Measurements from ENCODE around the gene STARD10.
"Not testable (repeated sequence)": the region's sequence is repeated elsewhere in the genome, so short reads cannot be mapped to it uniquely, and the experiment has no call there.

The STARD10 gene

GRCh38 chr11:72807021-72807693, 13.3 kb upstream of the STARD10 start:
- no peak overlapping the region for H3K9ac ChIP-seq (ENCODE audit: low read length in 2 of 2)
- no peaks in the 10 kb centered on the region for H3K9me3 ChIP-seq (ENCODE audit: control insufficient read depth in 2 of 2, low read length in 2 of 2)
- peaks cover 3% of the 10 kb centered on the region for H3K4me1 ChIP-seq (ENCODE audit: control insufficient read depth, insufficient read depth, low read length)
- H3K36me3 ChIP-seq (ENCODE audit: control insufficient read depth in 2 of 2, insufficient read depth in 2 of 2, low read length in 2 of 2): peaks cover 0 to 6% of the 10 kb centered on the region in 2 donors
- no peak overlapping the region for H3K27ac ChIP-seq (ENCODE audit: low read length)
- H3K4me3 ChIP-seq (ENCODE audit: low read length in 2 of 2): no peak overlapping the region
- H3K27me3 ChIP-seq (ENCODE audit: control insufficient read depth in 1 of 2, insufficient read depth in 2 of 2, low read length in 2 of 2): no peaks in the 10 kb centered on the region

GRCh38 chr11:72806378-72806777, 12.5 kb upstream of the STARD10 start:
- H3K9me3 ChIP-seq (ENCODE audit: control insufficient read depth in 2 of 2, low read length in 2 of 2); H3K27me3 ChIP-seq (ENCODE audit: control insufficient read depth in 1 of 2, insufficient read depth in 2 of 2, low read length in 2 of 2); H3K4me3 ChIP-seq (ENCODE audit: low read length in 2 of 2); H3K36me3 ChIP-seq (ENCODE audit: control insufficient read depth in 2 of 2, insufficient read depth in 2 of 2, low read length in 2 of 2); H3K9ac ChIP-seq (ENCODE audit: low read length in 2 of 2); H3K4me1 ChIP-seq (ENCODE audit: control insufficient read depth, insufficient read depth, low read length); H3K27ac ChIP-seq (ENCODE audit: low read length): not testable (repeated sequence)

GRCh38 chr11:72805216-72805615, 11.4 kb upstream of the STARD10 start:
- no peaks in the 10 kb centered on the region for H3K27me3 ChIP-seq (ENCODE audit: control insufficient read depth in 1 of 2, insufficient read depth in 2 of 2, low read length in 2 of 2)
- H3K27ac ChIP-seq (ENCODE audit: low read length): no peak overlapping the region
- H3K4me1 ChIP-seq (ENCODE audit: control insufficient read depth, insufficient read depth, low read length): no peaks in the 10 kb centered on the region
- H3K36me3 ChIP-seq (ENCODE audit: control insufficient read depth in 2 of 2, insufficient read depth in 2 of 2, low read length in 2 of 2): peaks cover 0 to 4% of the 10 kb centered on the region in 2 donors
- no peak overlapping the region for H3K9ac ChIP-seq (ENCODE audit: low read length in 2 of 2)
- no peaks in the 10 kb centered on the region for H3K9me3 ChIP-seq (ENCODE audit: control insufficient read depth in 2 of 2, low read length in 2 of 2)
- H3K4me3 ChIP-seq (ENCODE audit: low read length in 2 of 2): no peak overlapping the region

GRCh38 chr11:72802822-72803221, 9.0 kb upstream of the STARD10 start:
- Histone ChIP-seq H3K9me3 (ENCODE audit: control insufficient read depth in 2 of 2, low read length in 2 of 2) (no peaks in the 10 kb centered on the region), H3K4me3 (ENCODE audit: low read length in 2 of 2) (no peak overlapping the region), H3K9ac (ENCODE audit: low read length in 2 of 2) (no peak overlapping the region), H3K4me1 (ENCODE audit: control insufficient read depth, insufficient read depth, low read length) (no peaks in the 10 kb centered on the region), H3K36me3 (ENCODE audit: control insufficient read depth in 2 of 2, insufficient read depth in 2 of 2, low read length in 2 of 2) (no peaks in the 10 kb centered on the region), H3K27ac (ENCODE audit: low read length) (no peak overlapping the region), H3K27me3 (ENCODE audit: control insufficient read depth in 1 of 2, insufficient read depth in 2 of 2, low read length in 2 of 2) (no peaks in the 10 kb centered on the region)

GRCh38 chr11:72799441-72799840, 5.6 kb upstream of the STARD10 start:
- H3K9ac ChIP-seq (ENCODE audit: low read length in 2 of 2): no peak overlapping the region
- H3K36me3 ChIP-seq (ENCODE audit: control insufficient read depth in 2 of 2, insufficient read depth in 2 of 2, low read length in 2 of 2): no peaks in the 10 kb centered on the region
- no peaks in the 10 kb centered on the region for H3K27me3 ChIP-seq (ENCODE audit: control insufficient read depth in 1 of 2, insufficient read depth in 2 of 2, low read length in 2 of 2)
- no peak overlapping the region for H3K27ac ChIP-seq (ENCODE audit: low read length)
- no peaks in the 10 kb centered on the region for H3K9me3 ChIP-seq (ENCODE audit: control insufficient read depth in 2 of 2, low read length in 2 of 2)
- H3K4me1 ChIP-seq (ENCODE audit: control insufficient read depth, insufficient read depth, low read length): peaks cover 3% of the 10 kb centered on the region
- no peak overlapping the region for H3K4me3 ChIP-seq (ENCODE audit: low read length in 2 of 2)

GRCh38 chr11:72798361-72798760, 4.5 kb upstream of the STARD10 start:
- Histone ChIP-seq H3K9ac (ENCODE audit: low read length in 2 of 2) (no peak overlapping the region), H3K36me3 (ENCODE audit: control insufficient read depth in 2 of 2, insufficient read depth in 2 of 2, low read length in 2 of 2) (no peaks in the 10 kb centered on the region), H3K9me3 (ENCODE audit: control insufficient read depth in 2 of 2, low read length in 2 of 2) (no peaks in the 10 kb centered on the region), H3K4me3 (ENCODE audit: low read length in 2 of 2) (no peak overlapping the region), H3K27me3 (ENCODE audit: control insufficient read depth in 1 of 2, insufficient read depth in 2 of 2, low read length in 2 of 2) (no peaks in the 10 kb centered on the region), H3K27ac (ENCODE audit: low read length) (no peak overlapping the region), H3K4me1 (ENCODE audit: control insufficient read depth, insufficient read depth, low read length) (peaks cover 10% of the 10 kb centered on the region)

GRCh38 chr11:72793076-72793424, 797 bp downstream of the STARD10 start:
- peaks cover 19% of the 10 kb centered on the region for H3K4me1 ChIP-seq (ENCODE audit: control insufficient read depth, insufficient read depth, low read length)
- no peaks in the 10 kb centered on the region for H3K27me3 ChIP-seq (ENCODE audit: control insufficient read depth in 1 of 2, insufficient read depth in 2 of 2, low read length in 2 of 2)
- peak overlapping the region; percentile 90 for H3K27ac ChIP-seq (ENCODE audit: low read length)
- no peaks in the 10 kb centered on the region for H3K9me3 ChIP-seq (ENCODE audit: control insufficient read depth in 2 of 2, low read length in 2 of 2)
- H3K9ac ChIP-seq (ENCODE audit: low read length in 2 of 2): peak overlapping the region; percentile 36 to 69
- H3K4me3 ChIP-seq (ENCODE audit: low read length in 2 of 2): peak overlapping the region; percentile 86 to 90
- H3K36me3 ChIP-seq (ENCODE audit: control insufficient read depth in 2 of 2, insufficient read depth in 2 of 2, low read length in 2 of 2): no peaks in the 10 kb centered on the region

- H3K9me3 ChIP-seq (ENCODE audit: control insufficient read depth in 2 of 2, low read length in 2 of 2): no peaks in the 10 kb centered on the region
- H3K27ac ChIP-seq (ENCODE audit: low read length): peak overlapping the region; percentile 90
- no peak overlapping the region for H3K4me3 ChIP-seq (ENCODE audit: low read length in 2 of 2)
- no peaks in the 10 kb centered on the region for H3K36me3 ChIP-seq (ENCODE audit: control insufficient read depth in 2 of 2, insufficient read depth in 2 of 2, low read length in 2 of 2)
- H3K4me1 ChIP-seq (ENCODE audit: control insufficient read depth, insufficient read depth, low read length): peaks cover 19% of the 10 kb centered on the region
- H3K27me3 ChIP-seq (ENCODE audit: control insufficient read depth in 1 of 2, insufficient read depth in 2 of 2, low read length in 2 of 2): no peaks in the 10 kb centered on the region
- H3K9ac ChIP-seq (ENCODE audit: low read length in 2 of 2): peak overlapping the region; percentile 51 to 69
Measured at GRCh38 chr11:72792437-72793021, 1.3 kb downstream of the STARD10 start.

- not testable (repeated sequence) for H3K9ac ChIP-seq (ENCODE audit: low read length in 2 of 2); H3K27me3 ChIP-seq (ENCODE audit: control insufficient read depth in 1 of 2, insufficient read depth in 2 of 2, low read length in 2 of 2); H3K36me3 ChIP-seq (ENCODE audit: control insufficient read depth in 2 of 2, insufficient read depth in 2 of 2, low read length in 2 of 2); H3K4me3 ChIP-seq (ENCODE audit: low read length in 2 of 2); H3K9me3 ChIP-seq (ENCODE audit: control insufficient read depth in 2 of 2, low read length in 2 of 2); H3K27ac ChIP-seq (ENCODE audit: low read length)
- peaks cover 19% of the 10 kb centered on the region for H3K4me1 ChIP-seq (ENCODE audit: control insufficient read depth, insufficient read depth, low read length)
Measured at GRCh38 chr11:72791228-72791627, 2.6 kb downstream of the STARD10 start.

GRCh38 chr11:72789493-72790131, 4.2 kb downstream of the STARD10 start:
- Histone ChIP-seq H3K27ac (ENCODE audit: low read length) (no peak overlapping the region), H3K36me3 (ENCODE audit: control insufficient read depth in 2 of 2, insufficient read depth in 2 of 2, low read length in 2 of 2) (no peaks in the 10 kb centered on the region), H3K9me3 (ENCODE audit: control insufficient read depth in 2 of 2, low read length in 2 of 2) (no peaks in the 10 kb centered on the region), H3K9ac (ENCODE audit: low read length in 2 of 2) (no peak overlapping the region), H3K27me3 (ENCODE audit: control insufficient read depth in 1 of 2, insufficient read depth in 2 of 2, low read length in 2 of 2) (no peaks in the 10 kb centered on the region), H3K4me3 (ENCODE audit: low read length in 2 of 2) (no peak overlapping the region), H3K4me1 (ENCODE audit: control insufficient read depth, insufficient read depth, low read length) (peaks cover 18% of the 10 kb centered on the region)

GRCh38 chr11:72788241-72788640, 5.6 kb downstream of the STARD10 start:
- H3K9ac ChIP-seq (ENCODE audit: low read length in 2 of 2): no peak overlapping the region
- no peaks in the 10 kb centered on the region for H3K36me3 ChIP-seq (ENCODE audit: control insufficient read depth in 2 of 2, insufficient read depth in 2 of 2, low read length in 2 of 2)
- H3K27me3 ChIP-seq (ENCODE audit: control insufficient read depth in 1 of 2, insufficient read depth in 2 of 2, low read length in 2 of 2): no peaks in the 10 kb centered on the region
- H3K4me3 ChIP-seq (ENCODE audit: low read length in 2 of 2): no peak overlapping the region
- peaks cover 8% of the 10 kb centered on the region for H3K4me1 ChIP-seq (ENCODE audit: control insufficient read depth, insufficient read depth, low read length)
- no peak overlapping the region for H3K27ac ChIP-seq (ENCODE audit: low read length)
- H3K9me3 ChIP-seq (ENCODE audit: control insufficient read depth in 2 of 2, low read length in 2 of 2): no peaks in the 10 kb centered on the region
